Amygdala (tissue), 56 donors: ENCODE results near the gene KTN1.

ENCODE experiments used
- DNase-seq, 56 donors: peaks; one replicate each; lab custom pipeline; 2025; lab: John Stamatoyannopoulos, UW

The KTN1 gene

GRCh38 chr14:55579724-55580469 lies at the start of gene KTN1:
Gene KTN1 (plus strand): TSS chr14:55580207. CDS start chr14:55612049, 31,842 bp downstream.
- DNase-seq = peak in 51 of 56 donors; percentile 26 to 85 (median 67)

GRCh38 chr14:55530464-55530863 lies 49.5 kb upstream of the KTN1 start:
- DNase-seq = no peak

GRCh38 chr14:55532645-55533344 lies 47.2 kb upstream of the KTN1 start:
- DNase-seq = no peak

DNA sequence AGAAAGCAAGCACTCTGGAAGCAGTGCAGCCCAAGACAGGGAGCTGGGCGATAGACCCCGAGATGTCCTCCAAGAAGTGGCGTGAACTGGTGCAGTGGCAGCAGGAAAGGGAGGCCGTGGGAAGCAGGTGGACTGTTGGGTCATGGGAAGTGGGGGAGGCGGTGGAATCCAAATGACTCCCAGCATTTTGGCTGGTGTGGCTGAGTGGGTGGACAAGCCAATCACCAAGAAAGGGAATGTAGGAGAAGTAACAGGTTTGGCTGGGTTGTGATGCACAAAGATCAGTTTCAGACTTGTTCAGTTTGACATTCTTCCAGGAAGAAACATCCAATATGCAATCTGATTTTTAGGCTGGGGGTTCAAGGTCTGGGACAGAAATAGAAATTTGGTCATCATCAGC lies 46.0 kb upstream of the KTN1 start:
- DNase-seq = no peak

GRCh38 chr14:55535516-55536203 lies 44.3 kb upstream of the KTN1 start:
- no peak for DNase-seq

DNA sequence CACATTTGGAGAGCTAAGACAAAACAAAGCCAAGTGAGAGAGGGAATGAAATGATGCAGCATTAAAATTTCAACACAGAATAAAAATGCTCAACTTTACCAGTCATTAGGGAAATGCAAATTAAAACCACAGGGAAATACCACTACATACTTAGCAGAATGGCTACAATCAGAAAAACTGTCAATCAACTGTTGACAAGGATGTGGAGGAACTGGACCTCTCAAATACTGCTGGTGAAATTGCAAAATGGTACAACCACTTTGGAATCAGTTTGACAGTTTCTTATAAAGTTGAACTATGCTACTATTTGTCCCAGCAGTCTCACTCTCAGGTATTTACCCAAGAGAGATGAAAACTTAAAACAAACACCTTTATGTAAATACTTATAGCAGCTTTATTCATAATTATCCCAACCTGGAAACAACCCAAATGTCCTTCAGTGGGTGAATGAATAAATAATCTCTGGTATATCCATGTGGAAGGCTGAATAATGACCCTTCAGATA lies 43.8 kb upstream of the KTN1 start:
- no peak for DNase-seq

- DNase-seq = no peak
Measured at GRCh38 chr14:55537782-55538181, 42.2 kb upstream of the KTN1 start.

GRCh38 chr14:55539975-55540374 lies 40.0 kb upstream of the KTN1 start:
- DNase-seq = no peak

DNA sequence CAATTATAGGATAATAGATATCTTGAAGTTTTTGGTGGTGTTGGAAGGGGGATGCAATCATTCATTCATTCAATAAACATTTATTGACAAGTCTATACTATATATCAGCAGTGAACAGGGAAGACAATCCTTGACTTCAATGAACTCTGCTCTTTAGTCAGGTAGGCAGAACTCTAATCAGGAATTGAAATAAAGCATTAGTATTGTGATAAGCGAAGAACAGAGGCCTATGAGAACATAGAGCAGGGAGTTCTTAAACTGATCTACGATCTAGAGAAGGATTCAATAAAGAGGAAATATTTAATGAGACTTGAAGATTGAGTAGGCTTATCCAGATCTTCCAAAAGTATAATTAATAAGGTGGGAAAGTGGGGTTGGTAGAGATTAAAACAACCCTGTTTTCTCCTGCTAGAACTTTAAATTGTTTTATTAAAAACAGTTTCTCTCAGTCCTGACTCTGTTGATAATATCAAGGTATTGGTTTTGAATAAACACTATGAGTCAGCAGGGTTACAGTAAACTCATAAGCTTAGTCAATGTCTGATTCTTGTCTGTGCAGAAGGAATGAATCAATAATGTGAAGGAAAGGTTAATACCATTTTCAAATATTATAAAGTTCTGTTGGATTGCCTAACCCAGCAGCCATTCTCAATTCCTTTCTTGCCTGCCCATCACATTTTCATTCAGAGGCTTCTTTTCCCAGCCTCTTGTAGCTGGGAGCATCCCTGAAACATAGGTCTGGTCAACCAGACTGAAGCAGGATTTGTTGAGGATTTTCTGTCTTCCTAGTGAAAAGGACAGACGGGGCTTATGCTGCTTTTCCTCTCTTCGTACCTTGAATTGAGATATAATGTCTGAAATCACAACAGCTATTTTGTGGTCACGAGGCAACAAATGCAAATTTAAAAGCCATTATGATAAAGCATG lies 38.9 kb upstream of the KTN1 start:
- DNase-seq = no peak

DNA sequence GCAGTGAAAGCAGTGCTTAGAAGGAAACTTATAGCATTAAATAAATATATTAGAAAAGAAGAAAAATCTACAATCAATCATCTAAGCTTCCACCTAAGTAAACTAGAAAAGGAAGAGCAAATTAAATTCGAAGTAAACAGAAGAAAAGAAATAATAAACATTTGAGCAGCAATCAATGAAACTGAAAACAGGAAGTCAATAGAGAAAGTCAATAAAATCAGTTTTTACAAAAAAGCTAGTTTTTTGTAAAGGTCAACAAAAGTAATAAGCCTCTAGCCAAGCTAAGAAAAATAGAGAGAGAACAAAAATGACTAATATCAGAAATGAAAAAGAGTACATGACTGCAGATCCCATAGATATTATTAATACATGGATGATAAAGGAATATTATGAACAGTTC lies 34.2 kb upstream of the KTN1 start:
- no peak for DNase-seq

GRCh38 chr14:55546212-55546874 lies 33.7 kb upstream of the KTN1 start:
- no peak for DNase-seq

GRCh38 chr14:55547650-55548315 lies 32.2 kb upstream of the KTN1 start:
- no peak for DNase-seq

- DNase-seq = no peak
Measured at GRCh38 chr14:55553791-55554190, 26.2 kb upstream of the KTN1 start.

GRCh38 chr14:55556929-55557623 lies 22.9 kb upstream of the KTN1 start:
- DNase-seq = peak in 32 of 56 donors; percentile 2 to 63 (median 14)

GRCh38 chr14:55562135-55562534 lies 17.9 kb upstream of the KTN1 start:
- no peak for DNase-seq

- DNase-seq = no peak
Measured at GRCh38 chr14:55568618-55569017, 11.4 kb upstream of the KTN1 start.

DNA sequence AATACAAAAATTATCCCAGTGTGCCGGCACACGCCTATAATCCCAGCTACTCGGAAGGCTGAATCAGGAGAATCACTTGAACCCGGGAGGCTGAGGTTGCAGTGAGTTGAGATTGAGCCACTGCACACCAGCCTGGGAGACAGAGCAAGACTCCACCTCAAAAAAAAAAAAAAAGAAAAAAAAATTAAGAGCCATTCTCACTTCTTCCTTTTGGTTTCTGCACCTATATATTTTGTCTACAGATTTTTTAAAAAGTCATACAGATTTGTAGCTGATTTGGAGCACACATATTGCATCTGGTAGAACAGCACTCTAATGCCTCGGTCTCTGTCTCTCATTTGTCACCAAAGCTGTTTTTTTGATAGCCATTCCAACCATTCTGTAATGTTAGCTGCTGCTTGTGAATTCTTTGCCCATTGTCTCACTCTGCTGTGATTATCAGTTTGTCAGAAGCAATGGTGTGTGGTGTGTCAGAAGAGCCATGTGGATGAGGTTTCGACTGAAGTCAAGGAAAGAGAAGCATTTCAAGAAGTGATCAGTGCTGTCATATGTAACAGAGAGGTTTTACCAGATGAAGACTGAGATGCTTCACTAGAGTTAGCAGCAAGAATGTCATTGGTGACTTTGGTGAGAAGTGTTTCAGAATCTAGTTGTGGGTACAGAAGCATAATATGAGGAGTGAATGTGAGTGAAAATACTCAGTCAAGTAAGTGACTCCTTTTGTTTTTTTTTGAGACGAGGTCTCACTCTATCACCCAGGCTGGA lies 8.7 kb upstream of the KTN1 start:
- DNase-seq = no peak

DNA sequence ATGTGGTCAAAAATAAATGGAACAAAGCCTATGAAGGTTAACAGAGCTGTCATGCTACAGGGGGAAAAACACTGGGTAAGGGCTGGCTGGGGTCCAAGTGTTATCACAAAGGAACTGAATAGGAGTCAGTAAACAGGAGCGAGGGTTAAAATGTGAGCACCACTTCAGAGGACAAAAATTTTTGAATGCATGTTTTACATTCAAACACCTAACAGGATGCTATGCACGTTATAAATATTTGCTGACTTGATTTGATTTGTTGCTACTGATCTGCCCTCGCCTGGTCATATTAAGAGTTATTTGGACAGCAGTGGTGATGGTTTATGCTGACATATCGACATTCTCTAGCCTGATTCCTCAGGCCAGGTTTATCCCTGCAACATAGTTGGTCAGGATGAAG lies 7.4 kb upstream of the KTN1 start:
- DNase-seq = peak in 1 of 56 donors; percentile 57
